HG03064 (cell line): ENCODE measurements around the gene DTNBP1.

Source experiments
- ATAC-seq: cut with Tn5 transposase; IDR thresholded peaks from one replicate; pipeline ENCODE4 v1.9.1; 2021; ENCODE audit warnings: low read depth; ENCODE audit not compliant: unreplicated experiment

The DTNBP1 gene, protein sequence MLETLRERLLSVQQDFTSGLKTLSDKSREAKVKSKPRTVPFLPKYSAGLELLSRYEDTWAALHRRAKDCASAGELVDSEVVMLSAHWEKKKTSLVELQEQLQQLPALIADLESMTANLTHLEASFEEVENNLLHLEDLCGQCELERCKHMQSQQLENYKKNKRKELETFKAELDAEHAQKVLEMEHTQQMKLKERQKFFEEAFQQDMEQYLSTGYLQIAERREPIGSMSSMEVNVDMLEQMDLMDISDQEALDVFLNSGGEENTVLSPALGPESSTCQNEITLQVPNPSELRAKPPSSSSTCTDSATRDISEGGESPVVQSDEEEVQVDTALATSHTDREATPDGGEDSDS

DNA sequence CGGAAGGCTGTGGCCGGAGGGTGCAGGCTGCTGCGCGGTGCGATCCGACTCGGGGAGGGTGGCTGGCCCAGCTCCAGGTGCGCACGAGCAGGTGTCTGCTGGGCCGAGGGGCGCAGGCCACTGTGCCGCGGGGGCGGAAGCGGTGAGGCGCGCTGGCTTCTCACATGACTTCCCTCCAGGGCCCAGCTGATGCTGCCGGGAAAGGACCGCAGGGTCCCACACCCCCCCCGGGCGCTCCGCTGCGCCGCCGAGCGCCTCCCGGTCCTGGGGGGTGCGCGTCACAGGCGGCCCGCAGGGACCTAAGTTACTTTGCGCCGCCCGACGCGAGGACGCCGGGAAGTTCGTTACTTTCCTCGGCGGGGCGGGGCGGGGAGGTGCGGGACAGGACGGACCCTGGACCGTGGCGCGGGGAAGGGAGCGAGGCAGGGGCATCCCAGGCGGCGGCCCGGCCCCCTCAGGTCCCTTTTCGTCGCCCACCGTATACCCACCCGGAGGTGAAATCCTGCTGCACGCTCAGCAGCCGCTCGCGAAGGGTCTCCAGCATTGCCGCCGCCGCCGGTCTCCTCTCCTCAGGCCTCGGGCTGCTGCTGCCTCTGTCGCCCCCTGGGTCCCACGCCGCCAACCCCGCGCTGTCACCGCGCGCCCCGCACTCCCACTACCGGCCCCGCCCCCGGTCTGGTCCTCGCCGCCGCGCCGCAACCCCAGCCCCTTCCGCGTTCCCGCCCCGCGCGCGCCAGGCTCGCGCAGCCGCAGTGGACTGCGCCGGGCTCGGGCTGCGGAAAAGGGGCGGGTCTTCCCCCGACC, at the start of gene DTNBP1:
DTNBP1 (minus strand) TSS at position 703 of the 804 bp plus-strand sequence; CDS start at position 544, 159 bp downstream.
- peak; percentile 60 for ATAC-seq

- no peak for ATAC-seq
These were observed 46.9 kb upstream of the DTNBP1 start for GRCh38 chr6:15709651-15710269.

GRCh38 chr6:15708231-15708630, 45.4 kb upstream of the DTNBP1 start:
- no peak for ATAC-seq

DNA sequence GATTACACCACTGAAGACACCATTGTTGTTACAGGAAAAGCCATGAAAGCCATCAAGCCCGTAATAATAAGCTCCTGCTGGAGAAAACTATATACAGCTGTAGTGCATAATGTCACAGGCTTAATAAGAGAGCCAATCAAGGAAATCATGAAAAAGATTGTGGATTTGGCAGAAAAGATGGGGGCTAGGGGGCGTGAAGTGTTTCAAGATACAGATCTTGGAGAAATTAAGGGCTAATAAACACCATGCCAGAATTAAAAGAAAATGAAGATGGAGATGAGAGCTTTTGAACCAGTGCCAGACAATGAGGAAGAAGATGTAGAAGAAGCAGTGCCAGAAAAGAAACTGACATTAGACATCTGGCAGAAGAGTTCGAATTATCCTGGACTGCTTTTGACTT, 43.2 kb upstream of the DTNBP1 start:
- ATAC-seq, result no peak

GRCh38 chr6:15698471-15698870, 35.6 kb upstream of the DTNBP1 start:
- no peak for ATAC-seq

GRCh38 chr6:15697895-15698294, 35.1 kb upstream of the DTNBP1 start:
- ATAC-seq, result no peak

DNA sequence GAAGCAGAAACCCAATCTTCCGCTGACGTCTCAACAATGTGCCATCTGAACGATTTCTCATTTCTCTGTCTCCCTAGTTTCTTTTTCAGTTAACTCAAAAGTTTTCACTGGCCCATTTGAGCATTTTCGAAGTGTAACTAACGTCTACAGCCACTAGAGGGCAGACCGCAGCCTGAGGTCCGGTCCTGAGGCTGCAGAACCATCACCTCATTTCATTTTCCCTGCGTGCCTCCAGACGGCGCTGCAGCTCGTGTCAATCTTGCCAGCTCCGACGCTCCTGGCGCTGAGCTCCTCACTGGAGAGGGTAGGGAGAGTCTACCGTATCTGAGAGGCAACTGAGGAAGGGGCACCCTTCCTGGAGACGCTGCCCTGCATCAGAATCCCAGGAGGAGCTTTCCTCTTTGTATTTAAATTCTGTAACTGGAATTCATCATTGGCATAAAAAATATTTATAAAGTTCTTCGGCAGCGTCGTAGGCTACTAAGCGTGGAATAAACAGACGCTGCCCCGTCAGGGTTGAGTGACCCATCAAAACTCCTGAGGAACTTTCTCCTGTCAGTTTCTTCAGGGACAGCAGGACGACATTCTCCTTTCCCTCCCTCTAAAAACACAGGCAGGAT, 28.5 kb upstream of the DTNBP1 start:
- ATAC-seq, result peak; percentile 98

DNA sequence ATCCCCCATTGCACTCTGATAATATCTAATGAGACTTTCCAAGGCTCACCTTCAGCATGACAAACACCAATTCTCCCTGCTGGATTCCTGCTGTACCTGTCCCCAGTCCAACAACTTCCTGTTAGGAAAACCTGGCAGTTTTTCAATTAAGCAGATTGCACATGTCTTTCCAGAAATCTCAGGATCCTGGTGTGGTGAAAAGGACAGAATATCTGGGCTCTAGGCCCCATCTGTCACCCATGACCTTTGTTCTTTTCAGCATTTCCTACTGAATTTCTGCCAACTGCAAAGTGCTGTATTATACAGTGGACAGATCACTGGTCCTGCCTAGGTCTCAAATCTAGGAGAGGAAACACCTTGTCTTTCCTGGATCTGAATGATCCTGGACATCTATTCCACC, 27.7 kb upstream of the DTNBP1 start:
- ATAC-seq, result no peak

- no peak for ATAC-seq
These were observed 27.0 kb upstream of the DTNBP1 start for GRCh38 chr6:15689586-15690482.

GRCh38 chr6:15685619-15686018, 22.8 kb upstream of the DTNBP1 start:
- no peak for ATAC-seq

DNA sequence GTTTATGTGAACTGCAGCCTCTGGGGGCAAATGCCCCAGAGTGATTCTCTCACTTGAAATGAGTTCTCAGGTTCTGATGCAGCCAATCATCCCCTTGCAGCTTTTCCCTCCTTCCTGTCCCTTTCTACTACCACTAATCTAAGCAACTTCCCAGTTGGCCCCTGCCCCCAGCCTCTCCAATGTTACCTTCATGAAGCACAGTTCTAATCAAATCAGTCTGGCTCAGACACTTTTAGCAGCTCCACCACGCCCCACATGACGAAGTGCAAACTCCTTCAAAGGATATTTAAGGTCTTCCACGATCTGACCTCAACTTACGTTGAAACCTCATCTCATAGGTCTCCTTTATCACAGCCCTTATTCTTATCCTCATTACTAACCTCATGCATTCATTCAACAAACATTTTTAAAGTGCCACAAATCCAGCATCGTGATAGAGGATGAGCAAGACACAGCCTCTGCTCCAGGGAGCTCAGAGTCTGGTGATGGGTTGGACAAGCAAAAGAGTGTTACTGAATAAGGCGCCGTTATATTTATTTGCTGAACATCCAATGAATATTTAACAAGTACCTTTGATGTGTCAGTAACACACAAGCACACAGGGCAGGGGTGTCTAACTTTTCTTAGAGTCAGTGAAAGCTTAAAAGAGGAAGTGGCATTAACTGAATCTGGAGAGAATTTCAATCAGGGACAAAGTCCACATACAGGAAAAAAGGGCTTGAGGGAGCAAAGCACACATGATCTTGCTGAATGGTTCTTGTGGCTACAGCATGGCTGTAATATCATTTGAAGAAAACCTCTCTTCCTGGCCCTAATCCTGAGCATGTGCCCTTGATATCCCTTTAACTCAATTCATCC, 20.4 kb upstream of the DTNBP1 start:
- ATAC-seq, result no peak

GRCh38 chr6:15681946-15682345, 19.1 kb upstream of the DTNBP1 start:
- no peak for ATAC-seq

GRCh38 chr6:15678514-15678913, 15.7 kb upstream of the DTNBP1 start:
- ATAC-seq, result no peak

DNA sequence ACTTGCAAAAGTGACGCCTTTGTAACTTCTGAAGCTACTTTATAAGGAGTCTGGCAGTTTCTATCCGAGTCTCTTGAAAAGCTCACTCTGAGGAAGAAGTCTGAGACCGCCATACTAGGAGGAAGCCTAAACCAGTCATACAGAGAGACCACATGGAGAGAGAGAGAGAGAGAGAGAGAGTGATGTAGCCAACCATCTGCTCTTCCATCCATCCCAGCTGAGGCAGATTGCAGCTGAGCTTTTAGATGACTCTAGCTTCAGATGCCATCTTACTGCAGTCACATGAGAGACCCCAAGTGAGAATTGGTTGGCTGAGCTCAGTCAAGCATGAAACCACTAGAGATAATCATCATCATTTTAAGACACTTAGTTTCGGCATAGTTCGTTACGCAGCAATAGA, 15.0 kb upstream of the DTNBP1 start:
- no peak for ATAC-seq

DNA sequence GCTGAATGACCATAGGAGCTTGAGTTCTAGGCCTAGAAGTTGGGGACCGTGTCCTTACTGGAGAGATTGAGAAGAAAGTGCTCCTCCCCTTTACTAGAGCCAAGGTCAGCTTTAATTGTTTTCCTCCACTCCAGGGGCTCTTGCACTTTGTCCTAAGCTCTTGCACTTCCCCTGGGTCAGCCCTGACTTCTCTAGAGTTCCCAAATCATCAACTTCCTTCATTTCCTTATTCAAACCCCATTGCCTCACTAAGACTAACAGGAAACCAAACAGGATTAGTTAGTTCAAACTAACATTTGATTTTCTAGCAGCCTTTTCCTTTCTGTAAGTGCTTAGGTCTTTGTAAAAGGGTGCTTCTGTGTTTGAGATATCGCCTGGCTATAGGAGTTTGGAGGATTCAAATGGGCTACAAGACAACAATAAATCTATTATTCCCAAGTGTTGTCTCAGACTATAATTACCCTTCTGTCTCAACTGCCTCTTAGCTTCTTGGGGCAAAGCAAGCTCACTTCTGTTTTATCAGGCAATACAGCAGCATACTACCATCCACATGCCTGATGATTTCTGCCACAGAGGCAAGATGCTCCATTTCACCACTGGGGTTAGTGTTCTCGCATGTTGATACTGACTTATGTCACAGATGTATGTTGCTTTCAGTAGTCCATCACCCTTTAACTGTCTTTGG, 12.8 kb upstream of the DTNBP1 start:
- no peak for ATAC-seq

DNA sequence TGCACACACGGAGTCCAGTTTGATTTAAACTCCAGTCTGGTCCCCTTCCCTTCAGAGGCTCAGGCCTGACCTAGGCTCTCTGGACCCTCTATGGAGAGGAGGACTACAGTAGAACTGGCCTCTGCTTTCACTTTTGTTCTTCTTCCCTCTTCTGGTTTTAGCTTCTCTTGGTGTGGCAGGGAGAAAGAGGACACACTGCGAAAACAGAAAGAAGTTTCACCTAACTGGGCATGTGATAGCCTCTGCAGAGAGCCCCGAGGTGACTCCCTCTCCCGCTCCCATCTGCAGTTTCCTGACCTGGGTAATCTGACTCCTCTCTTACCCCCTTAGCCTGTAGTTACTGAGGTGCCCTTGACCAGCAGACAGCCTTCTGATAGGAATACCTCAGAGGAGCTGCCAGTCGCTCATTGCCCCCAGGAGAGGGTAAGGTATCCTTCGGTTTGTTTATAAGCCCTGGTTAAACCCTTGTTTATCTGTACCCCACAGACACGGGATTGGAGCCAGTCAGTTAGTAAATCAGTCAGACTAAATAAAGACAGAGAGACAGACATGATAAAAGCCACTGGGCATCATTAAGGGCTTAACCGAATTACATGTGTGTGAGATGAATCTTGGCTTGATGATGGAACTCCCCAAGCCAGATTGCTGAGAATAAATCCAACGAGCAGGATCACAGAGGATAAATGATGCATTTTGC, 12.0 kb upstream of the DTNBP1 start:
- ATAC-seq, result no peak

DNA sequence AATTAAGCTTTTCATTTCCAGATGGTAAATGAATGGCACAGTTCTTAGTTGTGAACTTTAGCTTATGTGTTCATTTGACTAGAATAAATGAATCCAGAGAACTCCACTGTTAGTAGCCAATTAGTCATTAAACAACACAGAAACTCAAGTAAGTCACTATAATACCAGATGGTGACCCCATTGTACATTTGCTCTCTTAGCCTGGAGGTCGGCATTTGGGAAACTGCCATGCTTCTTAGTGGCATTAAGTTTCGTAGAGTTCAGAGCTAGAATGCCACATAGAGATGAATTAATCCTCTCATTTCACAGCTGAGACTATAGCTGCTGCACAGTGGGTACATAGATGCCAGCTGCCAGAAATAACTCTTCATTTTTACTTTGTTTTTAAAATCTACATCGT, 10.8 kb upstream of the DTNBP1 start:
- no peak for ATAC-seq

DNA sequence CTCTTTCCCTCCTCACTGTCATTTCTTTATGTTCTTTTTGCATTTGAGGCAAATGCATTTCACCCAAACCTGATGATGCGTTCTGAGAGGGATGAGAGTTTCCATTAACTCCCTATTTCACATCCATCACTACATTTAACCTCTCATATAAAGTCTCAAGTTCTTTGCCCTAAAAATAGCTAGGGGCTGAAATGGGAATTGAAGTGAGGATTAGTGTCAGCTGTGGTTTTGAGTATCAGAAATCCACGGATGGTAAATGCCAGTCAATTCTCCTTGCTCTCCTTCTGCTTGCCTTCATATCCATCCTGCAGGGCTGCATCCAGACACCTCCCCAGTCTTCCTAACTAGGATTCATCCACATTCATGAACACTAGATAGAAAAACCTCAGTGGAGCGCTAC, 10.0 kb upstream of the DTNBP1 start:
- no peak for ATAC-seq
